ENCODE data around the gene SMIM9. TPM values are rescaled to one million over a fixed set of nuclear protein-coding genes. Genes with fewer than 3 reads are reported as not detected.

Gene SMIM9
- total and polyA plus RNA-seq, 9 of the 15 experiments (the other 6 are each of a cell fraction or from before 2014, with no cell fraction given): 0.08 TPM; not detected in 8

DNA sequence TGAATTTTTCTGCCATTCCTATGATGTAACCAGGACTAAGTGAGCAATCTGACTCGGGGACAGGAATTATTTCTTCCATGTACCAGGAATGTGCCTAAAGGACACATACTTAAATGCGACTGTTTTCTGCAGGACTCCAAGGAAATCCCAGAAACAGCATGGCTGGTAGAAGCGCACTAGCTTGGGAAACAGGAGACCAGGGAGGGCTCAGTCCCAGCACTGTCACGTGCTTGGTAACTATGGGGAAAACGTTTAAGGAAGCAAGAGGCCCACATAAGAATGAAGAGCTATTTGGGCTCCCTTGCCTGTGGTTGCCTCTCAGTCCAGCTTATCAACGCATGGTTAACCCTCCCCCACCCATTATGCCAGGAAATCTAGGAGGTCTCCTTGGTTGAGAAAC is 48.7 kb downstream of the SMIM9 start:
- H3K27me3 ChIP-seq (ENCODE audit: control insufficient read depth in 2 of 2, insufficient read depth in 2 of 2, low read length in 2 of 2): no peaks in the 10 kb centered on the region
- H3K27ac ChIP-seq (ENCODE audit: extremely low read depth, low read depth, low read length): peak overlapping the region; percentile 54; the same call in 2 of the 3 replicates
- in situ Hi-C loops (cut with MboI): no loop called here
- no TSS peak for BruUV-seq (replicated peaks)
- H3K79me2 ChIP-seq (ENCODE audit: control insufficient read depth, insufficient read depth, low read length): peaks cover 87% of the 10 kb centered on the region
- H4K20me1 ChIP-seq (replicated peaks; ENCODE audit: control insufficient read depth, insufficient read depth, low read length): peaks cover 4% of the 10 kb centered on the region; the same call in 1 of the 2 replicates
- FAIRE-seq (peak; percentile 80), ATAC-seq (peak; percentile 55), DNase-seq (ENCODE audit: extremely low read depth in 1 of 4, low spot score in 3 of 4) (peak in 1 of 4 experiments; percentile 45)
- intact Hi-C loops (cut with micrococcal nuclease): loop anchor here (2.0 to 5.0 kb wide), 2 partner anchors 13 to 47 kb away; partner anchors contain the start of gene SMIM9
- H3K4me2 ChIP-seq (ENCODE audit: insufficient read depth, low read length): peak overlapping the region; percentile 36; the same call in 1 of the 2 replicates
- peaks cover 96% of the 10 kb centered on the region for H3K36me3 ChIP-seq (ENCODE audit: control insufficient read depth, insufficient read depth, low read length)
- 22% methylated on average over 5 of the region's 6 CpGs for WGBS (ENCODE audit: insufficient coverage, low coverage, missing lambda C conversion rate)
- no peak overlapping the region for H3K4me3 ChIP-seq
- H3K9me1 ChIP-seq (ENCODE audit: control insufficient read depth, insufficient read depth, low read length): peaks cover 4% of the 10 kb centered on the region
- H2AFZ ChIP-seq (ENCODE audit: low read depth, low read length): no peak overlapping the region
- ChIA-PET CTCF (ENCODE audit: low intra/inter-chr PET ratio) (no interaction called here), POLR2A (interaction anchor here (0.6 to 4.1 kb wide), 11 partner anchors 9 to 332 kb away, joined by 3 to 38 read pairs (median 5); partner anchors contain the start of gene MPP1)
- peaks cover 26 to 40% of the 10 kb centered on the region in 2 experiments for H3K4me1 ChIP-seq (replicated peaks in 1 of 2; ENCODE audit: control insufficient read depth in 2 of 2, insufficient read depth in 2 of 2, low read length in 2 of 2)
- H3K9ac ChIP-seq (ENCODE audit: insufficient read depth in 1 of 2, low read depth in 2 of 2, low read length in 2 of 2): peak overlapping the region; percentile 7 to 37; a peak in 2 of 4 replicates
- H3K9me3 ChIP-seq (replicated peaks; ENCODE audit: control insufficient read depth, insufficient read depth, low read depth, low read length): no peaks in the 10 kb centered on the region
- TF ChIP-seq L3MBTL2 (IDR thresholded peaks at IDR 0.05): peak; percentile 52; the same call in 1 of the 2 replicates
- TF ChIP-seq RCOR1 (IDR thresholded peaks at IDR 0.05; ENCODE audit: borderline replicate concordance in 1 of 2, low read depth in 2 of 2, low read length in 2 of 2): peak in 1 of 2 experiments; percentile 43; a peak in 2 of 4 replicates
- TF ChIP-seq CXXC5 (CRISPR knock-in tag; IDR thresholded peaks at IDR 0.05): 0 out of 2 replicates have a peak, but pooled peaks have one; percentile 10
- no peak for TF ChIP-seq BRD9 (IDR thresholded peaks at IDR 0.05; ENCODE audit: low read depth, partially characterized antibody)
- no peak for TF ChIP-seq CHD1 (IDR thresholded peaks at IDR 0.05; ENCODE audit: low read length)
- no peak for TF ChIP-seq KLF10 (CRISPR knock-in tag; IDR thresholded peaks at IDR 0.05)
- TF ChIP-seq TAF9B (IDR thresholded peaks at IDR 0.05; ENCODE audit: partially characterized antibody): no peak
- TF ChIP-seq PHB2 (IDR thresholded peaks at IDR 0.05; ENCODE audit: low read depth): no peak
- TF ChIP-seq ZKSCAN3 (CRISPR knock-in tag; IDR thresholded peaks at IDR 0.05): no peak
- no peak for TF ChIP-seq POU5F1 (IDR thresholded peaks at IDR 0.05; ENCODE audit: borderline replicate concordance, low read depth, low read length, partially characterized antibody)
- no peak for TF ChIP-seq NFRKB (IDR thresholded peaks at IDR 0.05; ENCODE audit: low read depth)
- TF ChIP-seq, protein P1, sequence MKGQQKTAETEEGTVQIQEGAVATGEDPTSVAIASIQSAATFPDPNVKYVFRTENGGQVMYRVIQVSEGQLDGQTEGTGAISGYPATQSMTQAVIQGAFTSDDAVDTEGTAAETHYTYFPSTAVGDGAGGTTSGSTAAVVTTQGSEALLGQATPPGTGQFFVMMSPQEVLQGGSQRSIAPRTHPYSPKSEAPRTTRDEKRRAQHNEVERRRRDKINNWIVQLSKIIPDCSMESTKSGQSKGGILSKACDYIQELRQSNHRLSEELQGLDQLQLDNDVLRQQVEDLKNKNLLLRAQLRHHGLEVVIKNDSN (CRISPR knock-in tag; IDR thresholded peaks at IDR 0.05): peak; percentile 61
- 0 out of 2 replicates have a peak, but pooled peaks have one; percentile 18 for TF ChIP-seq SMARCE1 (IDR thresholded peaks at IDR 0.05)
- TF ChIP-seq RFX1 (IDR thresholded peaks at IDR 0.05): 0 out of 2 replicates have a peak, but pooled peaks have one; percentile 10
- TF ChIP-seq, protein P2, sequence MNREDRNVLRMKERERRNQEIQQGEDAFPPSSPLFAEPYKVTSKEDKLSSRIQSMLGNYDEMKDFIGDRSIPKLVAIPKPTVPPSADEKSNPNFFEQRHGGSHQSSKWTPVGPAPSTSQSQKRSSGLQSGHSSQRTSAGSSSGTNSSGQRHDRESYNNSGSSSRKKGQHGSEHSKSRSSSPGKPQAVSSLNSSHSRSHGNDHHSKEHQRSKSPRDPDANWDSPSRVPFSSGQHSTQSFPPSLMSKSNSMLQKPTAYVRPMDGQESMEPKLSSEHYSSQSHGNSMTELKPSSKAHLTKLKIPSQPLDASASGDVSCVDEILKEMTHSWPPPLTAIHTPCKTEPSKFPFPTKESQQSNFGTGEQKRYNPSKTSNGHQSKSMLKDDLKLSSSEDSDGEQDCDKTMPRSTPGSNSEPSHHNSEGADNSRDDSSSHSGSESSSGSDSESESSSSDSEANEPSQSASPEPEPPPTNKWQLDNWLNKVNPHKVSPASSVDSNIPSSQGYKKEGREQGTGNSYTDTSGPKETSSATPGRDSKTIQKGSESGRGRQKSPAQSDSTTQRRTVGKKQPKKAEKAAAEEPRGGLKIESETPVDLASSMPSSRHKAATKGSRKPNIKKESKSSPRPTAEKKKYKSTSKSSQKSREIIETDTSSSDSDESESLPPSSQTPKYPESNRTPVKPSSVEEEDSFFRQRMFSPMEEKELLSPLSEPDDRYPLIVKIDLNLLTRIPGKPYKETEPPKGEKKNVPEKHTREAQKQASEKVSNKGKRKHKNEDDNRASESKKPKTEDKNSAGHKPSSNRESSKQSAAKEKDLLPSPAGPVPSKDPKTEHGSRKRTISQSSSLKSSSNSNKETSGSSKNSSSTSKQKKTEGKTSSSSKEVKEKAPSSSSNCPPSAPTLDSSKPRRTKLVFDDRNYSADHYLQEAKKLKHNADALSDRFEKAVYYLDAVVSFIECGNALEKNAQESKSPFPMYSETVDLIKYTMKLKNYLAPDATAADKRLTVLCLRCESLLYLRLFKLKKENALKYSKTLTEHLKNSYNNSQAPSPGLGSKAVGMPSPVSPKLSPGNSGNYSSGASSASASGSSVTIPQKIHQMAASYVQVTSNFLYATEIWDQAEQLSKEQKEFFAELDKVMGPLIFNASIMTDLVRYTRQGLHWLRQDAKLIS (CRISPR knock-in tag; IDR thresholded peaks at IDR 0.05): 0 out of 2 replicates have a peak, but pooled peaks have one; percentile 5
- TF ChIP-seq, protein P3, sequence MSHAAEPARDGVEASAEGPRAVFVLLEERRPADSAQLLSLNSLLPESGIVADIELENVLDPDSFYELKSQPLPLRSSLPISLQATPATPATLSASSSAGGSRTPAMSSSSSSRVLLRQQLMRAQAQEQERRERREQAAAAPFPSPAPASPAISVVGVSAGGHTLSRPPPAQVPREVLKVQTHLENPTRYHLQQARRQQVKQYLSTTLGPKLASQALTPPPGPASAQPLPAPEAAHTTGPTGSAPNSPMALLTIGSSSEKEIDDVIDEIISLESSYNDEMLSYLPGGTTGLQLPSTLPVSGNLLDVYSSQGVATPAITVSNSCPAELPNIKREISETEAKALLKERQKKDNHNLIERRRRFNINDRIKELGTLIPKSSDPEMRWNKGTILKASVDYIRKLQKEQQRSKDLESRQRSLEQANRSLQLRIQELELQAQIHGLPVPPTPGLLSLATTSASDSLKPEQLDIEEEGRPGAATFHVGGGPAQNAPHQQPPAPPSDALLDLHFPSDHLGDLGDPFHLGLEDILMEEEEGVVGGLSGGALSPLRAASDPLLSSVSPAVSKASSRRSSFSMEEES (CRISPR knock-in tag; IDR thresholded peaks at IDR 0.05): peak; percentile 56
- TF ChIP-seq IRF2 (CRISPR knock-in tag; IDR thresholded peaks at IDR 0.05): no peak
- TF ChIP-seq TAF15 (IDR thresholded peaks at IDR 0.05; ENCODE audit: low read depth, low read length): no peak

Data from K562 (cell line).